Hematopoietic multipotent progenitor cell treated with erythropoietin and hydrocortisone succinate and interleukin-3 and kit ligand, for 4 days (in vitro differentiated cells): ENCODE data around the gene CCDC85A.

Experiments
- DNase-seq: peaks from one replicate; pipeline ENCODE4 v3.0.0-alpha.2; 2015

Gene CCDC85A

GRCh38 chr2:56379066-56379465 lies 195.3 kb downstream of the CCDC85A start:
- DNase-seq = no peak

GRCh38 chr2:56380861-56381260 lies 197.1 kb downstream of the CCDC85A start:
- no peak for DNase-seq

DNA sequence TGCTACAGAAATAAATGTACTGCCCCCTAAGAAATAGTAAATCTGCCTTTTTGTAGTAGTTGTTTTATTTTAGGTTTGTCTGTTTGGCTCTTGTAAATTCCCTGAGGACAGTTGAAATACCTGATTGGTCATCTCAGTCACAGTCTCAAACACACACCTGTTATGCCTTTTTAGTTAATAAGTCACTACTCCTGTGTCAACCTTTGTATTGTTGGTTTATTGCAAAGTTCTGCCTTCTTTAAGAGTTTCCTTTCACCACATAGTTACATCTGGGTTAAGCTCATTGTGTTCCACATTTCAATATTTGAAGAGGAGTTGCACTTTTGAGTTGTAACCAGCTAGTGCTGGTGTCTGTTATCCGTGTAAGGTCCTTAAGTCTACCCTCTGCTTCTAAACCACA lies 198.7 kb downstream of the CCDC85A start:
- DNase-seq = no peak

DNA sequence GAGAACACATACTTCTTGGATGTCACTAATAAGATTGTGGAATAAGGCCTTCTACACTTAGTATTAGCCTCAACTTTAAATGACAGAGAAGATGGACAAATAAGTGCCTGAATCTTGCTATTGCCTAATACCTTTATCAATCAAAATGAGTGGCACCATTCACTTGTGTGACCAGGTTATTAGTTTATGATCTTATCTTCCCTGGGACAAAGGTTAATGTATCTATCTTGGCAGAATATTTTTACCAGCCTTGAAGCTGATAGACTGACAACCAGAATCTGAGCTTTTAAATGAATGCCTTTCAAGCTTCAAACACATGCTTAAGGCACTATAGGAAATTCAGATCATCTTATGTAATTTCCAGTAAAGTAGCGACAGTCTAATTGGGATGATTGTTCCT lies 202.9 kb downstream of the CCDC85A start:
- DNase-seq = no peak

DNA sequence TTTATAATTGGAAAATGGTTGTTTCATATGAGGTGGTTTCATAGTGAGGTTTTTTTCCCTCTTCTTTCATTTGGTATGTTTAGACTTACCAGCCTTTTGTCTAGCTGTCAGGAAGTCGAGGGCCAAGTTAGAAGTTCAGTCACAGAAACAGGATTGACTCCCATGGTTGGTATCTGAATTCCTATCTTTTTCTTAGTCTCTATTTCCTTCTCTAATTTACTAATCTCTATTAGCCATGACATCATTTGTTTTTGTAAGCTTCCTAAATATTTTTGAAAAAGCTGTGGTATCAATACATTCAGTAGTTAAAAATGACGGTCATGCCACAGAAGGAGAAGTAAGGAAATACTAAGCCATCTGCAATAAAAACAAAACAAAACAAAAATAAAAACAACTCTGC lies 206.9 kb downstream of the CCDC85A start:
- no peak for DNase-seq

GRCh38 chr2:56410140-56410539 lies 226.3 kb downstream of the CCDC85A start:
- DNase-seq = no peak

- DNase-seq = no peak
Observed at GRCh38 chr2:56416500-56417176, 232.8 kb downstream of the CCDC85A start.
